ENCODE results near the gene TMEM161A.
"Not testable (repeated sequence)": the region's sequence is repeated elsewhere in the genome, so short reads cannot be mapped to it uniquely, and the experiment has no call there.

TMEM161A gene

GRCh38 chr19:19109601-19110000 lies 28.7 kb downstream of the TMEM161A start:
- TF ChIP-seq CTCF (IDR thresholded peaks at IDR 0.05; ENCODE audit: low read depth, low read length), result no peak
- H3K4me3 ChIP-seq (ENCODE audit: low read depth, low read length), result no peak overlapping the region

GRCh38 chr19:19107654-19108053 lies 30.6 kb downstream of the TMEM161A start:
- no peak for TF ChIP-seq CTCF (IDR thresholded peaks at IDR 0.05; ENCODE audit: low read depth, low read length)
- no peak overlapping the region for H3K4me3 ChIP-seq (ENCODE audit: low read depth, low read length)

GRCh38 chr19:19106938-19107337 lies 31.3 kb downstream of the TMEM161A start:
- H3K4me3 ChIP-seq (ENCODE audit: low read depth, low read length), result not testable (repeated sequence)

- no peak overlapping the region for H3K4me3 ChIP-seq (ENCODE audit: low read depth, low read length)
- TF ChIP-seq CTCF (IDR thresholded peaks at IDR 0.05; ENCODE audit: low read depth, low read length), result no peak
Observed at GRCh38 chr19:19106056-19106551, 32.2 kb downstream of the TMEM161A start.

GRCh38 chr19:19105365-19106055 lies 32.8 kb downstream of the TMEM161A start:
- H3K4me3 ChIP-seq (ENCODE audit: low read depth, low read length), result no peak overlapping the region
- no peak for TF ChIP-seq CTCF (IDR thresholded peaks at IDR 0.05; ENCODE audit: low read depth, low read length)

GRCh38 chr19:19103167-19103566 lies 35.1 kb downstream of the TMEM161A start:
- no peak overlapping the region for H3K4me3 ChIP-seq (ENCODE audit: low read depth, low read length)

GRCh38 chr19:19102566-19102965 lies 35.7 kb downstream of the TMEM161A start:
- not testable (repeated sequence) for H3K4me3 ChIP-seq (ENCODE audit: low read depth, low read length)

More at GRCh38 chr19:19103167-19103566, 35.1 kb downstream of the TMEM161A start:
- TF ChIP-seq CTCF (IDR thresholded peaks at IDR 0.05; ENCODE audit: low read depth, low read length), result no peak

- H3K4me3 ChIP-seq (ENCODE audit: low read depth, low read length), result no peak overlapping the region
- TF ChIP-seq CTCF (IDR thresholded peaks at IDR 0.05; ENCODE audit: low read depth, low read length), result no peak
Observed at GRCh38 chr19:19101540-19101939, 36.7 kb downstream of the TMEM161A start.

Data from WI38 (cell line).